ENCODE results near the gene DUS3L. TPM values are rescaled to one million over a fixed set of nuclear protein-coding genes. Genes with fewer than 3 reads are reported as not detected.
A peak's percentile ranks its signal among the peaks of the same experiment; 100 is the strongest.

DUS3L gene
- total RNA-seq, 1 experiment from 2014 or later, result 39.3 TPM

- TF ChIP-seq FOXJ3 (CRISPR knock-in tag; IDR thresholded peaks at IDR 0.05; ENCODE audit: borderline replicate concordance) (no peak), MYBL2 (CRISPR knock-in tag; IDR thresholded peaks at IDR 0.05) (no peak), KAT7 (CRISPR knock-in tag; IDR thresholded peaks at IDR 0.05; ENCODE audit: borderline replicate concordance) (no peak), ZNF263 (CRISPR knock-in tag; IDR thresholded peaks at IDR 0.05; ENCODE audit: low read depth) (no peak), TP53 (CRISPR knock-in tag; IDR thresholded peaks at IDR 0.05) (no peak), GABPB1 (CRISPR knock-in tag; IDR thresholded peaks at IDR 0.05) (peak; percentile 58; the same call in 1 of the 2 replicates)
- no peak overlapping the region for H3K4me3 Mint-ChIP-seq
- ChIA-PET POLR2A (no interaction called here), CTCF (interaction anchor here (1.6 to 2.3 kb wide), 3 partner anchors 36 to 81 kb away, joined by 5 to 7 read pairs (median 5); partner anchors contain the start of genes CATSPERD and LONP1)
- no peak overlapping the region for H3K27ac Mint-ChIP-seq
- H3K9me3 Mint-ChIP-seq, result peaks cover under 1% of the 10 kb centered on the region; the same call in 1 of the 2 replicates
- H3K4me1 Mint-ChIP-seq, result no peaks in the 10 kb centered on the region
- peaks cover 11% of the 10 kb centered on the region for H3K27me3 Mint-ChIP-seq (ENCODE audit: low read depth)
- ATAC-seq (no peak), DNase-seq (ENCODE audit: low spot score) (no peak)
- no peaks in the 10 kb centered on the region for H3K36me3 Mint-ChIP-seq
Measured at GRCh38 chr19:5767949-5768348, 23.0 kb downstream of the DUS3L start.

GRCh38 chr19:5765220-5765619 is 25.7 kb downstream of the DUS3L start:
- Mint-ChIP-seq H3K36me3 (no peaks in the 10 kb centered on the region), H3K4me3 (no peak overlapping the region), H3K4me1 (no peaks in the 10 kb centered on the region), H3K27ac (no peak overlapping the region), H3K9me3 (peaks cover 10% of the 10 kb centered on the region; the same call in 1 of the 2 replicates), H3K27me3 (ENCODE audit: low read depth) (peaks cover 5% of the 10 kb centered on the region; the same call in 1 of the 2 replicates)
- POLR2A ChIA-PET, result no interaction called here
- CTCF ChIA-PET, result interaction anchor here (0.6 to 1.2 kb wide), 2 partner anchors 39 to 196 kb away, joined by 3 to 4 read pairs; no protein-coding TSS in a partner anchor
- no peak for ATAC-seq
- DNase-seq (ENCODE audit: low spot score), result no peak
- TF ChIP-seq ZNF317 (CRISPR knock-in tag; IDR thresholded peaks at IDR 0.05; ENCODE audit: borderline replicate concordance, low read depth) (no peak), GABPB1 (CRISPR knock-in tag; IDR thresholded peaks at IDR 0.05) (no peak), MYBL2 (CRISPR knock-in tag; IDR thresholded peaks at IDR 0.05) (no peak), NR3C1 (CRISPR knock-in tag; conservative IDR thresholded peaks at IDR 0.05; ENCODE audit: low read depth) (no peak), RORB (CRISPR knock-in tag; IDR thresholded peaks at IDR 0.05) (no peak), TCF7 (CRISPR knock-in tag; IDR thresholded peaks at IDR 0.05; ENCODE audit: low read depth) (no peak), ZBTB43 (CRISPR knock-in tag; IDR thresholded peaks at IDR 0.05) (no peak), AR (CRISPR knock-in tag; IDR thresholded peaks at IDR 0.05) (no peak), GRHL2 (CRISPR knock-in tag; IDR thresholded peaks at IDR 0.05; ENCODE audit: insufficient replicate concordance, severe bottlenecking) (no peak), ZMAT4 (CRISPR knock-in tag; IDR thresholded peaks at IDR 0.05) (no peak), ZSCAN18 (CRISPR knock-in tag; IDR thresholded peaks at IDR 0.05) (no peak), ZNF532 (CRISPR knock-in tag; IDR thresholded peaks at IDR 0.05; ENCODE audit: borderline replicate concordance) (no peak), AFF4 (CRISPR knock-in tag; IDR thresholded peaks at IDR 0.05; ENCODE audit: borderline replicate concordance) (no peak), CDX4 (CRISPR knock-in tag; IDR thresholded peaks at IDR 0.05; ENCODE audit: borderline replicate concordance) (no peak)

Data from WTC11 (cell line).